Femur (tissue), 1 donor: ENCODE measurements around the gene EIF1AD.
A peak's percentile ranks its signal among the peaks of the same experiment; 100 is the strongest.

ENCODE experiments used
- DNase-seq: peaks from one replicate; pipeline ENCODE4 v3.0.0-alpha.2; 2017

EIF1AD gene

DNA sequence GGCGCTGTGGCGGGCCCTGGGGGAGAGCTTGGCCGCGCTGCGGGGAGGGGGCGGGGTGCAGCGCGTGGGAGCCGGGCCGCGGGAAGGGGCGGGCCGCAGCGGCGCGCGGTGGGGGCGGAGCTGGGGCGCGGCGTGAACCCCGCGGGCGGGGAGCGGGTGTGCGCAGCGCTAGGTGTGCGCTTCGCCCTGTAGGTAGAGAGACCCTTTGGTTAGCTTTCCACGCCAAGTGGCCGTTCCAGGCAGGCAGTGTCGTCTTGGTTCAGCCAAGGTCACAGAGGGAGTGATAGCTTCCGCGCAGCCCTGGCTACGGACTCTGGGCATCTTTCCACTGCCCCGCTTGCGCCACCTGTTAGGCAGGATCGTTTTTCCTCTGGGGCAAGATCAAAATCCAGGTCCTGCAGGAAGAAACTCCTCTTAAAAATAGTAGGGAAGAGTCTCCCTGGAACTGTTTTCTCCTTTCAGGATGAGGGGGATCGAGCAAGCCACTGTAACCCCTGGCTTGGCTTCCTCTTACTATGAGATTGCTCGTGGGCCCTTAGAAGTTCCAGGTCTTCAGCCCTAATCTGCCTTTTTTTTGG is 780 bp upstream of the EIF1AD start:
- DNase-seq = peak; percentile 62

- no peak for DNase-seq
Measured at GRCh38 chr11:65997286-65997685, 4.7 kb downstream of the EIF1AD start.

DNA sequence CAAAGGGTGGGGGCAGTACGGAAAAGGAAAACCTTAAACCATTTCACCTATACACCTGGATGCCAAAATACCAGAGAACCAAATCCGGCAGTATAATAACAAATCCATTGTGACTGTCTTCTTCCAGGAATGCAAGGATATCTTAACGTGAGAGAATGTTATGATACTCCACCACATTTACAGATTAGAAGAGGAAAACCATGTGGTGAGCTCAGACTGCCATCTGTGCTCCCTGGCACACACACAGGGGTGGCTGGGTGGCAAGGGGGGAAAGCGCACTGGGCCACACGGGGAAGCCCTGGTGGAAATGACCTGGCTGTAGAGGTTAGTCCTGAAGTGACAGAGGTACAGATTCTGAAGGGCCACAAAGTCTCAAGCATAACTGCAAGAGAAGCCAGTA is 9.9 kb downstream of the EIF1AD start:
- DNase-seq = no peak

- peak; percentile 95 for DNase-seq
Measured at GRCh38 chr11:65988791-65989592, 13.0 kb downstream of the EIF1AD start.

- DNase-seq = no peak
Measured at GRCh38 chr11:65987336-65987735, 14.6 kb downstream of the EIF1AD start.

DNA sequence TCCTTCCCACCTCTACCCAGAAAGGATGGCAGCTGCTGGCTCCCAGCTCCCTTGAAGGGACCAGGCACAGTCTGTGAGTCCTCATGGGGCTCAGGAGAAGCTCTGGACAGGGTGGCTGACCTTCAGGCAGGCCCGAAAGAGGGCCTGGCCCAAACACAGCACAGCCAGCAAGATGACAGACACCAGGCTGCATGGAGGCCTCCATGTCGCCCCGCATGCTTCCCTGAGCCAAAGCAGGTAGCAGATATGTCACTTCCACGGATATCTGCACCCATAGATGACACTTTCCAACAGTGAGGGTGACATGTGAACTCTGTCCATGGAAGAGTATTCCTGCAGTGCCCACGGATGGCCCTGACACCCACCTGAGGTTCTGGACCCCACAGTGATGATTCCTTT is 18.4 kb downstream of the EIF1AD start:
- no peak for DNase-seq

GRCh38 chr11:65982824-65983588 is 19.0 kb downstream of the EIF1AD start:
- no peak for DNase-seq

- no peak for DNase-seq
Measured at GRCh38 chr11:65981972-65982823, 19.8 kb downstream of the EIF1AD start.

DNA sequence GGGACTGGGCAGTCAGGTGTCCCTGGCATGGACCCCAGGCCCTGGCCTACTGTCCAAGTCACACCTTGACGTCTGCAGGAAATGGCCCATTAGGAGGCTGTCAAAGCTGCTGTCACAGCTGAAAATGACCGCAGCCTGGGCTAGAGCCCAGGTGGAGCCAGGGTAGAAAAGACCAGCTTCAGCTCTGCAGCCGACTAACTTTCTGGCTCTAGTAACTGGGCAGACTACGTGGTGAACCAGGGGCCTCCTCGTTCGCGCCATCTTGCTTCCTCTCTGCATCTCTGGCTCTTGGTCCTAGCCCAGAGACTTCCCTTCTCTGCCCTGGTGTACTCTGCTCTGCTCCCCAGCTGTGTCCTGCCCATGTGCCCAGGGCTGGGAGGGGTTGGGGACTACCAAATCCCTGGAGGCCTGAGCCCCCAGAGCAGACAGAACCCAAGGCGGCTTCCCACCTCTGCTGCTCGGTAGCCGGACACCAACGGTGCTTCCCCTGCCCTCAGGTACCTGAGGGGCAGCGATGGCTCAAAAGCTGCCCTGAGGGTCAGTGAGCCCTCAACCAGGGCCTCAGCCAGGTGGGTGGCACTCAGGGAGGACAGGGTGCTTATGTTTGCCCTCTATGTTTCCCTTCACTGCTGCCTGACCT is 20.7 kb downstream of the EIF1AD start:
- no peak for DNase-seq

DNA sequence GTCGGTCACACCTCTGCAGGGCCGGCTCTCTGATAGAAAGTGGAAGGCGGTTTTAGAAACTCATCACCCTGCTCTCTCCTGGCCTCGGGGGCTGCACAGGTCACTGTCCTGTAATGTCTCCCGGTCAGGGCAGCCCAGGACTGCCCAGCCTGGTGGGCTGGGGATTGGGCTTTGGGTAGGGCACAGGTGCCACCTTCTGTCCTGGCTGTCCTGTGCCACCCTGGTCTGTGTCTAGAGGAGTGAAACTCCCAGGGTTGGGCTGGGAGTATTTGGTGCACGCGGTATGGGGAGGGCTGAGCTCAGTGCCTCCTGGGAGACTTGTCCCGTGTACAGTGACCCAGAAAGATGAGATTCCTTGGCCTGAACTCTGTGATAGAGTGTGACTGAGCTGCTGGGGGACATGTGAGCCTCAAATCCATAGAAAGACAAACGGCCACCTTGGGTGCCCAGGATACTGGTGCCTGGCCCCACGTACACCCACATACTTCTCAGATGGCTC is 22.6 kb downstream of the EIF1AD start:
- DNase-seq = no peak

- no peak for DNase-seq
Measured at GRCh38 chr11:65978391-65979238, 23.3 kb downstream of the EIF1AD start.

DNA sequence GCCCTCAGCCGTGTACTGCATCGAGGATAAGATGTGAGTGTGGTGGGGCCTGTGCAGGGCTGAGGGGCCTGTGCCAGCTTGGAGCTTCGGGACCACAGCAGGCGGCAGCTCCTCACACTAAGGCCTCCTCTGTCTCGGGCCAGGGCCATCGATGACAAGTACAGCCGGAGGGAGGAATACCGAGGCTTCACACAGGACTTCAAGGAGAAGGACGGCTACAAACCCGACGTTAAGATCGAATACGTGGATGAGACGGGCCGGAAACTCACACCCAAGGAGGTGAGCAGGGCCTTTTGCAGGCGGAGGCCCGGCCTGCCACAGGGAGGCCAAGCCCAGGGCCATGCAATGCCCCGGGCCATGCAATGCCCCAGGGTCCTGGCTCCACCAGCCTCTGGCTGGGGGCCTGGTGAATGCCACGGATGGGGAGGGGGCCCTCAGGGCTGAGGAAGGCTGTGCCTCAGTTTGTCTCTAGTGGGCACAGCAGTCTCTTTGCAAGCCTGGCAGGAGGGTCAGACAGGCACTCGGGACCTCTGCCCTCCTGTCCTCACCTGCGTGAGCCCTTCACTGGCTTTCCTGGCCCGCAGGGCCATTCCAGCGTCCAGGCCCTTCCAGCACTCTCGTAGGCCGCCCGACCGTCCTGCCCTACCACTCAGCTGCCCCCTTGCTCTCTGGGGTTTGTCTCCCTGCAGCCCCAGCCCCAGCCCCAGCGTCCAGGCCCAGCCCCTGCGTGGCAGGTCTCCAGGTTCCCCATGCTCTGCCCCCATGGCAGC is 24.2 kb downstream of the EIF1AD start:
- no peak for DNase-seq

- DNase-seq = no peak
Measured at GRCh38 chr11:65976216-65977176, 25.5 kb downstream of the EIF1AD start.

- DNase-seq = no peak
Measured at GRCh38 chr11:65975771-65976170, 26.2 kb downstream of the EIF1AD start.

DNA sequence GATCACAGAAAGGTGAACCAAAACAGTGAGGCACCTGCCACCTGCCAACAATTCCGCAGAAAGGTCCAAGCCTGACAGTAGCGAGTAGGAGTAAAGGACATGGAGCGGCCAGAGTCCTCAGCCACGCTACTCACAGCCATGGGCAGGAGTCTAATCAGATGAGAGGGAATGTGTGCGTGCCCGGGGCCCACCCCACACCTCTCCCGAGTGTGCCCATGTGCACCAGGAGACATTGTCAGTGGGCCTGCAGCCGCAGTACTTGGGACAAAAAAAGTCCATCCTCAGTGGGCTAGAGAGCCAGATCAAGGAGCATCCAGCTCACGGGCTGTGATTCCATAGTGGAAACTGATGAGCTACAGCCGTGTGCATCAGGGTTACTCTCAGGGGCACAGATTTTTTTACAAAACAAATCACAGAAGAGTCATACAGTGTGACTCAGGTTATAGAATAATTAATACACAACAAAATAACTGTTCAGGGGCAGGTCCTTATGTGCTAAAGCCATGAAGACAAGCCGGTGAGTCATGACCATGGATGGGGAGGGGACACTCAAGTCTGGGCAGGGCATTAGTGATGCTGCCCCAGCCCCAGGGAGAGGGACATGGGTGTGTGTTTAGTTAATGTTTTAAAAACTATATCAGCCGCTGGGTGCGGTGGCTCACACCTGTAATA is 28.4 kb downstream of the EIF1AD start:
- no peak for DNase-seq

GRCh38 chr11:65972116-65972515 is 29.8 kb downstream of the EIF1AD start:
- no peak for DNase-seq

DNA sequence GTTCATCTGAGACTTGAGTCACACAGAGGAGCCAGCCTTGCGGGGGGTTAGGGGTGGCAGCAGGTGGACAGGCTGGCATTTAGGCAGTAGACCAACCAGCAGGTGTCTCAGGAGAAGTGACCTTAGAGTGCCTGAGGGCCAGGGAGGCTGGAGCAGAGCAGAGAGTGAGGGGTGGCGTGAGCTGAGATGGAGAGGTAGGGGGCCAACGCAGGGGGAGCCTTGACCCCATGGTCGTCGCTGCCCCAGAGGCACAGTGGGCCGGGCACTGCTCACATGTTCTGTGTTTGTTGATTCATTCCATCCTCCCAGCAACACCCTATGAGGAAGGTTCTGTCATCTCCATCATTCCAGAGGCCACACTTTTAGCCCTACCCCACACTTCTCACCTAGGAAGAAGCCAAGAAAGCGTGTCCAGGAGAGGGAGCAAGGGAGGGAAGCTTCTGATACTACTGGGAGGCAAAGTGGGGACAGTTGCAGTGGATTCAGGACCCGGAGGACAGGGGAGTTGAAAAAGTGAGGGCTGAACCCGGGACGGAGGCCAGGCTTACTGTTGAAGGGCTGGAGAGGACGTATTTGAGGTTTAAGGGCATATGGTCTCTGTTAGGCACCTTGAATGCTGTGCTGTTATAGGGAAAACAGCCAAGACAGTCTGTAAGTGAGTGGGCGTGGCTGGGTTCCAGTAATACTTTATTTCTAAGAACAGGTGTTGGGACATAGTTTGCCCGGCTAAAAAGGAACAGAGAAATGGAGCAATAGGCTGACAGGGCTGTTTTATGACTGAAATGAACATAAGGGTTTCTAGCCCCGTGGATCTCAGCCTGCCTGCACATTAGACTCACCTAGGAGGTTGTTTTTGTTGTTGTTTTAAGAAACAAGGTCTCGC is 33.1 kb downstream of the EIF1AD start:
- no peak for DNase-seq
